Neural progenitor cell (in vitro differentiated cells): ENCODE data around the gene SRSF4.

Source experiments
- CTCF ChIP-seq: fragments of 200-600 bp; sonication (generic); IDR thresholded peaks from 2 replicates; pipeline ENCODE4 v1.5.1; 2017; ENCODE audit warnings: antibody characterized with exemption, mild to moderate bottlenecking
- EZH2 ChIP-seq: fragments of 200-600 bp; sonication (generic); IDR thresholded peaks from 2 replicates; pipeline ENCODE4 v1.6.1; 2017; ENCODE audit warnings: antibody characterized with exemption, mild to moderate bottlenecking, moderate library complexity
- EZH2phosphoT487 ChIP-seq: fragments of 200-600 bp; sonication (generic); IDR thresholded peaks from 2 replicates; pipeline ENCODE4 v1.6.1; 2017; ENCODE audit warnings: antibody characterized with exemption

DNA sequence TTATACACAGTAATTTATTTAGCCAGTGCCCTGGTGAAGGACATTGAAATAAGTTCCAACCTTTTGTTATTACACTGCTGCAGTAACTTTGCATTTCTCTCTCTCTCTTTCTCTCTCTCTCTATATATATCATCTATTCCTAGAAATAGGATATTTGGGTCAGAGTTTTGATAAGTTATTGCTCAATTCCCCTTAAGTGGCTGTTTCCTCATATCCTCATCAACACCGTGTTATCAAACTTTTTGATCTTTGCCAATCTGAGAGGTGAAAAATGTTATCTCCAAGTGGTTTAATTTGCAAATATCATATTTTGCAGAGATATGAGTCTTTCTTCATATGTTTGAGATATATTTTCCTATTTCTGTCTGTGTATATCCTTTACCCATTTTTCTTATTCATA is 1.6 kb upstream of the SRSF4 start:
- no peak for TF ChIP-seq EZH2
- no peak for TF ChIP-seq CTCF
- no peak for TF ChIP-seq EZH2phosphoT487
